HCT116 (cell line): ENCODE data around the gene IRF2BP2. TPM values are rescaled to one million over a fixed set of nuclear protein-coding genes. Genes with fewer than 3 reads are reported as not detected.

Experiments used
- ATAC-seq: fragments of 200-7000 bp; cut with Tn5 transposase; 2 replicates; pipeline ENCODE4 v1.9.1; 2020; ENCODE audit warnings: mild to moderate bottlenecking, moderate library complexity
- BruUV-seq: library from RNA; stranded (reverse); fragments of 400-500 nt; replicated peaks from 2 replicates; lab custom pipeline; 2021; lab: Mats Ljungman, UMichigan
- CTCF ChIA-PET: fragments of 300-600 bp; sonication (Branson Sonifier 250); formaldehyde crosslinking; loops from one replicate; lab custom pipeline; 2021; ENCODE audit warnings: antibody characterized with exemption; lab: Charles Lee
- POLR2A ChIA-PET: fragments of 300-600, 350-600 bp; sonication (Branson Sonifier 250); formaldehyde crosslinking; loops from one replicate; lab custom pipeline; 2021; ENCODE audit warnings: antibody characterized with exemption; lab: Charles Lee
- RAD21 ChIA-PET, 2 experiments: fragments of 300-600 bp; sonication (Branson Sonifier 250); formaldehyde crosslinking; loops; one replicate each; lab custom pipeline; 2023; ENCODE audit warnings: low total read pairs in 2 of 2; ENCODE audit not compliant: uncharacterized antibody in 2 of 2, unreplicated experiment in 2 of 2, low non-redundant PET in 1 of 2; lab: Charles Lee
- DNase-seq: peaks from one replicate; pipeline ENCODE4 v3.0.0-alpha.2; 2010; ENCODE audit warnings: low read depth, low spot score
- H2AFZ ChIP-seq: fragments of 200-600 bp; shearing (Covaris generic), sonication (generic); 2 replicates; pipeline ENCODE4 v1.6.1; 2017; ENCODE audit warnings: low read depth, mixed run types, mixed read lengths, antibody characterized with exemption, low read length; ENCODE audit not compliant: poor library complexity, severe bottlenecking
- H3K27ac ChIP-seq: 2 replicates; pipeline ENCODE4 v1.5.1; 2012; ENCODE audit warnings: low read depth, low read length
- H3K27me3 ChIP-seq: fragments of 200-600 bp; sonication (generic); 2 replicates; pipeline ENCODE4 v1.6.1; 2016; ENCODE audit warnings: mixed run types, low read length, mixed read lengths; ENCODE audit not compliant: insufficient read depth
- H3K36me3 ChIP-seq, 2 experiments: fragments of 200-500 bp in 1 of 2; fragments of 200-600 bp in 1 of 2; sonication (Bioruptor generic) in 1 of 2; sonication (generic) in 1 of 2; 2 replicates each; pipeline versions ENCODE4 v1.5.1 to v1.6.1; 2014 to 2016; ENCODE audit warnings: low read length in 2 of 2, inconsistent platforms in 1 of 2, mixed read lengths in 1 of 2, mixed run types in 1 of 2; ENCODE audit not compliant: insufficient read depth in 2 of 2, control insufficient read depth in 1 of 2
- H3K4me1 ChIP-seq, 2 experiments: fragments of 200-600 bp in 1 of 2; sonication (generic) in 1 of 2; 2 replicates each; pipeline versions ENCODE4 v1.5.1 to v1.6.1; 2012 to 2017; ENCODE audit warnings: low read length in 2 of 2, inconsistent platforms in 1 of 2, mild to moderate bottlenecking in 1 of 2, mixed read lengths in 1 of 2, mixed run types in 1 of 2, moderate library complexity in 1 of 2; ENCODE audit not compliant: insufficient read depth in 2 of 2, control insufficient read depth in 1 of 2
- H3K4me2 ChIP-seq: fragments of 200-600 bp; sonication (generic); 2 replicates; pipeline ENCODE4 v1.6.1; 2017; ENCODE audit warnings: mixed run types, low read length, mixed read lengths
- H3K4me3 ChIP-seq, 2 experiments: fragments of 200-600 bp in 1 of 2; sonication (generic) in 1 of 2; replicated peaks in 1 of 2; 2 replicates each; pipeline ENCODE4 v1.5.1; 2011 to 2016; ENCODE audit warnings: low read length in 2 of 2, control low read depth in 1 of 2, low read depth in 1 of 2, mild to moderate bottlenecking in 1 of 2, mixed read lengths in 1 of 2, mixed run types in 1 of 2
- H3K79me2 ChIP-seq: fragments of 200-600 bp; sonication (generic); 2 replicates; pipeline ENCODE4 v1.6.1; 2017; ENCODE audit warnings: mild to moderate bottlenecking, mixed run types, low read length, moderate library complexity, mixed read lengths; ENCODE audit not compliant: insufficient read depth
- H3K9ac ChIP-seq: fragments of 200-600 bp; sonication (generic); 2 replicates; pipeline ENCODE4 v1.6.1; 2016; ENCODE audit warnings: low read length, mixed read lengths
- H3K9me2 ChIP-seq: fragments of 200-600 bp; sonication (generic), shearing (Covaris generic); 2 replicates; pipeline ENCODE4 v1.6.1; 2017; ENCODE audit warnings: mixed run types, mild to moderate bottlenecking, moderate library complexity; ENCODE audit not compliant: insufficient read depth
- H3K9me3 ChIP-seq, 2 experiments: fragments of 200-500 bp in 1 of 2; fragments of 200-600 bp in 1 of 2; sonication (Bioruptor generic) in 1 of 2; sonication (generic) in 1 of 2; 2 replicates each; pipeline ENCODE4 v1.6.1; 2014 to 2017; ENCODE audit warnings: low read length in 2 of 2, mixed read lengths in 2 of 2, inconsistent platforms in 1 of 2, low read depth in 1 of 2, mild to moderate bottlenecking in 1 of 2, mixed run types in 1 of 2, moderate library complexity in 1 of 2; ENCODE audit not compliant: control insufficient read depth in 1 of 2, insufficient read depth in 1 of 2
- H4K20me1 ChIP-seq: fragments of 200-600 bp; sonication (generic), shearing (Covaris generic); 2 replicates; pipeline ENCODE4 v1.6.1; 2017; ENCODE audit warnings: mixed run types, mild to moderate bottlenecking, moderate library complexity; ENCODE audit not compliant: insufficient read depth
- CBX3 ChIP-seq: IDR thresholded peaks from 2 replicates; pipeline ENCODE4 v1.6.1; 2012; ENCODE audit warnings: low read depth
- CEBPB ChIP-seq: IDR thresholded peaks from 2 replicates; pipeline ENCODE4 v1.6.1; 2012; ENCODE audit warnings: low read depth
- EGR1 ChIP-seq: IDR thresholded peaks from 2 replicates; pipeline ENCODE4 v1.6.1; 2012; ENCODE audit warnings: low read depth
- ELF1 ChIP-seq: IDR thresholded peaks from 2 replicates; pipeline ENCODE4 v1.6.1; 2012; ENCODE audit warnings: low read depth, borderline replicate concordance
- EZH2 ChIP-seq: fragments of 200-600 bp; sonication (generic); IDR thresholded peaks from 2 replicates; pipeline ENCODE4 v1.6.1; 2017; ENCODE audit warnings: antibody characterized with exemption, mixed run types
- EZH2phosphoT487 ChIP-seq: fragments of 200-600 bp; IDR thresholded peaks from 2 replicates; pipeline ENCODE4 v1.6.1; 2018; ENCODE audit warnings: antibody characterized with exemption, borderline replicate concordance
- FOSL1 ChIP-seq: IDR thresholded peaks from 2 replicates; pipeline ENCODE4 v1.6.1; 2012; ENCODE audit warnings: low read depth
- POLR2A ChIP-seq: IDR thresholded peaks from 2 replicates; pipeline ENCODE4 v1.7.0; 2011; ENCODE audit warnings: borderline replicate concordance; ENCODE audit not compliant: insufficient read depth, insufficient read length; ENCODE audit errors: extremely low read depth
- POLR2AphosphoS5 ChIP-seq: IDR thresholded peaks from 2 replicates; pipeline ENCODE4 v1.6.1; 2011; ENCODE audit warnings: mild to moderate bottlenecking, low read depth, low read length, moderate library complexity
- RAD21 ChIP-seq: IDR thresholded peaks from 2 replicates; pipeline ENCODE4 v1.6.1; 2012; ENCODE audit warnings: low read depth, mild to moderate bottlenecking
- SIN3A ChIP-seq: IDR thresholded peaks from 2 replicates; pipeline ENCODE4 v1.6.1; 2012; ENCODE audit warnings: low read depth
- SP1 ChIP-seq: IDR thresholded peaks from 2 replicates; pipeline ENCODE4 v1.6.1; 2012; ENCODE audit warnings: low read depth
- SRF ChIP-seq: IDR thresholded peaks from 2 replicates; pipeline ENCODE4 v1.6.1; 2012; ENCODE audit warnings: low read depth
- TCF7L2 ChIP-seq: IDR thresholded peaks from 2 replicates; pipeline ENCODE4 v1.7.0; 2011; ENCODE audit warnings: borderline replicate concordance, inconsistent platforms; ENCODE audit not compliant: insufficient read depth, insufficient read length; ENCODE audit errors: extremely low read depth
- YY1 ChIP-seq: IDR thresholded peaks from 2 replicates; pipeline ENCODE4 v1.6.1; 2011; ENCODE audit warnings: low read length, low read depth, moderate library complexity, mild to moderate bottlenecking; ENCODE audit not compliant: insufficient replicate concordance; ENCODE audit errors: extremely low read depth
- ZNF274 ChIP-seq: fragments of 200-500 bp; sonication (Bioruptor generic); IDR thresholded peaks from 2 replicates; pipeline ENCODE4 v1.6.1; 2014; ENCODE audit warnings: mild to moderate bottlenecking, low read depth, low read length, inconsistent platforms
- intact Hi-C: fragments of 100-400 bp; cut with micrococcal nuclease; formaldehyde crosslinking; loops from 2 replicates; pipeline ENCODE4 v1.10.0; 2022
- total RNA-seq: library from RNA; stranded (reverse); gene quantifications from one replicate; pipeline ENCODE4 v1.2.1, GENCODE V29; 2021; ENCODE audit not compliant: unreplicated experiment
- TF ChIP-seq, protein P1 (sequence below): IDR thresholded peaks from 2 replicates; pipeline ENCODE4 v1.6.1; 2011; ENCODE audit warnings: mild to moderate bottlenecking, low read length, moderate library complexity; ENCODE audit not compliant: insufficient replicate concordance; ENCODE audit errors: extremely low read depth
- TF ChIP-seq, protein P2 (sequence below): IDR thresholded peaks from 2 replicates; pipeline ENCODE4 v1.6.1; 2012
- TF ChIP-seq, protein P3 (sequence below): IDR thresholded peaks from 2 replicates; pipeline ENCODE4 v1.6.1; 2012

IRF2BP2 gene
- total RNA-seq, 1 experiment from 2014 or later: 61.3 TPM

DNA sequence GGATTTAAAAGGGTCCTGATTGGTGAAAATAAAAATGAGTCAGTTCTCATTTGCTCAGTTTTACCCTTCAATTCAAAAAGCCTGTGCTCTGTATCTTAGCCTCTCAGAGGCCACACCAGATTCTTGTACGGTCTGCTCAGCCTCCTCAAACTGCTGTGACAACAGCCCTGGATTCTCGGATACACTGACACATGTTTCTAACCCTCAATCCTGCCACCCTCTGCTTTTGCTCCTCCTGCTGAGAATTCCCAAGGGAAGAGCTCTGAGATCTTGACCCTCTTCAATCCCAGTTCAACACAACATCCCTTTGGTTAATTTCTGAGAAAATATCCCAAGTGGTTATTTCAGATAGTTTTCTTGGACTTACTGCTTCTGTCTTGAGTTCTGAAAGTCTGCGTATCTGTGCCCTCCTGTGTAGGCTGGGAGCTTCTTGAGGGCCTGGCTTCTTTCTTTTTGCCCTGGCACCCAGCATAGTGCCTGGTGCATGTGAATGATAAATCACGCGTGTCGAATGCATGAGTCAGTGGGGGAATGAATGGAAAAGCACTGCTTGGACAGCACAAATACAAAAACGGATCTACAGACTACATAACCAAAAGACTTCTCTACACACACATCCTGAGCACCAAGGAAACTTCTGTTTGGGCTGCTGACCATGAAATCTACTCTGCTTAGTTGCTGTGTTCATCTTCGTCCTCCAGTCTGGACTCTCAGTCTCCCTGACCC lies 24.5 kb downstream of the IRF2BP2 start:
- intact Hi-C loops: no loop called here
- no peak for TF ChIP-seq POLR2AphosphoS5
- no peak for TF ChIP-seq SIN3A
- TF ChIP-seq ZNF274: no peak
- TF ChIP-seq, all 23 proteins: peak for 0
- no peak overlapping the region for H3K4me3 ChIP-seq
- ATAC-seq: no peak
- ChIA-PET CTCF (no interaction called here), POLR2A (no interaction called here), RAD21 (no interaction called here)
- no peaks in the 10 kb centered on the region for H3K36me3 ChIP-seq
- H4K20me1 ChIP-seq: 0 out of 2 replicates have a peak, but pooled peaks cover 3% of the 10 kb centered on the region
- no peak overlapping the region for H3K27ac ChIP-seq
- no TSS peak for BruUV-seq
- no peak overlapping the region for H2AFZ ChIP-seq
- H3K79me2 ChIP-seq: no peaks in the 10 kb centered on the region
- H3K27me3 ChIP-seq: no peaks in the 10 kb centered on the region
- H3K9me2 ChIP-seq: no peaks in the 10 kb centered on the region
- H3K4me1 ChIP-seq: no peaks in the 10 kb centered on the region
- H3K4me2 ChIP-seq: no peak overlapping the region
- no peak for DNase-seq
- no peak overlapping the region for H3K9ac ChIP-seq
- no peaks in the 10 kb centered on the region for H3K9me3 ChIP-seq

DNA sequence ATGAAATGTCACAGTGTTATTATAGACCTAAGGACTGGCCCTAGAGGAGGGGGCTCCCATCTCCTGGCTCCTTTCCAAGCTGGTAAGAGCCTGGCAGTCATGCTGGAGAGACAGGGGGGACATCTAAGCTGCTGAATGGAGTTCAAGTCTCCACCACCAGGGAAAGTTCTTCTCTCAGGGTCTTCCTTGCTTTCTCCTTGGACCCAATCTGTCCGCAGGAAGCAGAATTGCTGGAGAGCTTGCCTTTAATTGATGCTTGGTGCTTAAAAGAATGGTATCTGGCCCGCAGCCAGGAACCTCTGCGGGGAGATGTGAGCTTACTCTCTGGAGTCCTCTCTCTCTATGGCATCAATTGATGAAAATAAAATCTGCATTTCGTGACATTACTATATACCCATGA lies 25.1 kb downstream of the IRF2BP2 start:
- Histone ChIP-seq H3K4me2 (no peak overlapping the region), H3K79me2 (no peaks in the 10 kb centered on the region), H3K4me1 (no peaks in the 10 kb centered on the region), H3K9me2 (no peaks in the 10 kb centered on the region), H3K9ac (no peak overlapping the region), H3K9me3 (no peaks in the 10 kb centered on the region), H2AFZ (no peak overlapping the region), H3K27me3 (no peaks in the 10 kb centered on the region), H3K27ac (no peak overlapping the region), H3K36me3 (no peaks in the 10 kb centered on the region), H4K20me1 (no peaks in the 10 kb centered on the region), H3K4me3 (no peak overlapping the region)
- POLR2A ChIA-PET: no interaction called here
- BruUV-seq: no TSS peak
- DNase-seq (no peak), ATAC-seq (no peak)
- CTCF ChIA-PET: interaction anchor here (2.0 kb wide), 1 partner anchor 13 kb away, joined by 5 read pairs; no protein-coding TSS in a partner anchor
- RAD21 ChIA-PET: no interaction called here
- intact Hi-C loops: no loop called here
- TF ChIP-seq YY1 (no peak), ELF1 (no peak), POLR2AphosphoS5 (no peak), EZH2phosphoT487 (no peak), SIN3A (no peak), POLR2A (no peak), SP1 (no peak), ZNF274 (no peak), FOSL1 (no peak), EGR1 (no peak), TCF7L2 (no peak), SRF (no peak), CEBPB (no peak), RAD21 (no peak), EZH2 (no peak), CBX3 (no peak)
- TF ChIP-seq, protein P1, sequence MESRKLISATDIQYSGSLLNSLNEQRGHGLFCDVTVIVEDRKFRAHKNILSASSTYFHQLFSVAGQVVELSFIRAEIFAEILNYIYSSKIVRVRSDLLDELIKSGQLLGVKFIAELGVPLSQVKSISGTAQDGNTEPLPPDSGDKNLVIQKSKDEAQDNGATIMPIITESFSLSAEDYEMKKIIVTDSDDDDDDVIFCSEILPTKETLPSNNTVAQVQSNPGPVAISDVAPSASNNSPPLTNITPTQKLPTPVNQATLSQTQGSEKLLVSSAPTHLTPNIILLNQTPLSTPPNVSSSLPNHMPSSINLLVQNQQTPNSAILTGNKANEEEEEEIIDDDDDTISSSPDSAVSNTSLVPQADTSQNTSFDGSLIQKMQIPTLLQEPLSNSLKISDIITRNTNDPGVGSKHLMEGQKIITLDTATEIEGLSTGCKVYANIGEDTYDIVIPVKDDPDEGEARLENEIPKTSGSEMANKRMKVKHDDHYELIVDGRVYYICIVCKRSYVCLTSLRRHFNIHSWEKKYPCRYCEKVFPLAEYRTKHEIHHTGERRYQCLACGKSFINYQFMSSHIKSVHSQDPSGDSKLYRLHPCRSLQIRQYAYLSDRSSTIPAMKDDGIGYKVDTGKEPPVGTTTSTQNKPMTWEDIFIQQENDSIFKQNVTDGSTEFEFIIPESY: no peak
- TF ChIP-seq, protein P2, sequence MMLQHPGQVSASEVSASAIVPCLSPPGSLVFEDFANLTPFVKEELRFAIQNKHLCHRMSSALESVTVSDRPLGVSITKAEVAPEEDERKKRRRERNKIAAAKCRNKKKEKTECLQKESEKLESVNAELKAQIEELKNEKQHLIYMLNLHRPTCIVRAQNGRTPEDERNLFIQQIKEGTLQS: no peak
- TF ChIP-seq, protein P3, sequence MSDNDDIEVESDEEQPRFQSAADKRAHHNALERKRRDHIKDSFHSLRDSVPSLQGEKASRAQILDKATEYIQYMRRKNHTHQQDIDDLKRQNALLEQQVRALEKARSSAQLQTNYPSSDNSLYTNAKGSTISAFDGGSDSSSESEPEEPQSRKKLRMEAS: no peak
